NCI-H345 (cell line): ENCODE results near the gene BPIFA2.

Experiments used
- DNase-seq: peaks from one replicate; lab custom pipeline; 2025; lab: John Stamatoyannopoulos, UW

The BPIFA2 gene

GRCh38 chr20:33202451-33202850 is 34.5 kb downstream of the BPIFA2 start:
- no peak for DNase-seq

GRCh38 chr20:33203444-33203843 is 35.5 kb downstream of the BPIFA2 start:
- DNase-seq, result no peak

- DNase-seq, result no peak
Measured at GRCh38 chr20:33209789-33210188, 41.8 kb downstream of the BPIFA2 start.

GRCh38 chr20:33210371-33210770 is 42.4 kb downstream of the BPIFA2 start:
- no peak for DNase-seq

- peak; percentile 59 for DNase-seq
Measured at GRCh38 chr20:33211817-33212424, 44.0 kb downstream of the BPIFA2 start.

- no peak for DNase-seq
Measured at GRCh38 chr20:33217052-33217451, 49.1 kb downstream of the BPIFA2 start, which contains the start of gene BPIFA3. Gene BPIFA3, plus strand, starts transcription at chr20:33217352. Its CDS starts 185 bp downstream, at chr20:33217537.

GRCh38 chr20:33224399-33224798 is 56.4 kb downstream of the BPIFA2 start:
- DNase-seq, result no peak

GRCh38 chr20:33229843-33230242 is 61.9 kb downstream of the BPIFA2 start:
- no peak for DNase-seq
